Measurements from ENCODE around the gene KRT9. TPM values are rescaled to one million over a fixed set of nuclear protein-coding genes. Genes with fewer than 3 reads are reported as not detected.
"Not testable (repeated sequence)": the region's sequence is repeated elsewhere in the genome, so short reads cannot be mapped to it uniquely, and the experiment has no call there.

Gene KRT9
- total RNA-seq, 1 experiment from 2014 or later = not detected

- H3K27me3 ChIP-seq (replicated peaks) = no peaks in the 10 kb centered on the region
- no peaks in the 10 kb centered on the region for H3K36me3 ChIP-seq
- H3K4me3 ChIP-seq = no peak overlapping the region
- H3K9me3 ChIP-seq (replicated peaks) = no peaks in the 10 kb centered on the region
- DNase-seq (ENCODE audit: low read depth in 1 of 2, low spot score in 2 of 2) = no peak
- peaks cover 17% of the 10 kb centered on the region for H3K4me1 ChIP-seq (replicated peaks)
- H3K27ac ChIP-seq = no peak overlapping the region
These were observed 41.6 kb upstream of the KRT9 start for GRCh38 chr17:41613277-41614082.

- not testable (repeated sequence) for H3K9me3 ChIP-seq (replicated peaks); H3K27ac ChIP-seq; H3K36me3 ChIP-seq; H3K4me3 ChIP-seq; H3K27me3 ChIP-seq (replicated peaks)
- H3K4me1 ChIP-seq (replicated peaks) = peaks cover 12% of the 10 kb centered on the region
- peak; percentile 57 to 74 for DNase-seq (ENCODE audit: low read depth in 1 of 2, low spot score in 2 of 2)
These were observed 40.7 kb upstream of the KRT9 start, which contains the start of gene KRT16 for GRCh38 chr17:41612376-41613160. Gene KRT16, minus strand, starts transcription at chr17:41612767. Its CDS starts 79 bp downstream, at chr17:41612688.

GRCh38 chr17:41610965-41611640 is 39.2 kb upstream of the KRT9 start:
- H3K36me3 ChIP-seq = no peaks in the 10 kb centered on the region
- no peak for DNase-seq (ENCODE audit: low read depth in 1 of 2, low spot score in 2 of 2)
- H3K27me3 ChIP-seq (replicated peaks) = no peaks in the 10 kb centered on the region
- no peak overlapping the region for H3K27ac ChIP-seq
- no peak overlapping the region for H3K4me3 ChIP-seq
- peaks cover 12% of the 10 kb centered on the region for H3K4me1 ChIP-seq (replicated peaks)
- H3K9me3 ChIP-seq (replicated peaks) = no peaks in the 10 kb centered on the region

- H3K9me3 ChIP-seq (replicated peaks); H3K4me3 ChIP-seq; H3K27me3 ChIP-seq (replicated peaks); DNase-seq (ENCODE audit: low read depth in 1 of 2, low spot score in 2 of 2); H3K27ac ChIP-seq; H3K36me3 ChIP-seq: not testable (repeated sequence)
- peaks cover 12% of the 10 kb centered on the region for H3K4me1 ChIP-seq (replicated peaks)
These were observed 38.2 kb upstream of the KRT9 start for GRCh38 chr17:41610061-41610517.

- not testable (repeated sequence) for DNase-seq (ENCODE audit: low read depth in 1 of 2, low spot score in 2 of 2); H3K4me3 ChIP-seq; H3K9me3 ChIP-seq (replicated peaks); H3K27ac ChIP-seq; H3K4me1 ChIP-seq (replicated peaks); H3K27me3 ChIP-seq (replicated peaks); H3K36me3 ChIP-seq
These were observed 35.1 kb upstream of the KRT9 start for GRCh38 chr17:41606930-41607329.

GRCh38 chr17:41602524-41602923 is 30.7 kb upstream of the KRT9 start:
- Histone ChIP-seq H3K36me3 (no peaks in the 10 kb centered on the region), H3K27ac (no peak overlapping the region), H3K27me3 (replicated peaks) (no peaks in the 10 kb centered on the region), H3K4me3 (no peak overlapping the region), H3K4me1 (replicated peaks) (peaks cover 8% of the 10 kb centered on the region; the same call in 1 of the 2 replicates), H3K9me3 (replicated peaks) (no peaks in the 10 kb centered on the region)
- peak in 1 of 2 experiments; percentile 28 for DNase-seq (ENCODE audit: low read depth in 1 of 2, low spot score in 2 of 2)

GRCh38 chr17:41600318-41600717 is 28.5 kb upstream of the KRT9 start:
- Histone ChIP-seq H3K4me3 (no peak overlapping the region), H3K36me3 (no peaks in the 10 kb centered on the region), H3K27me3 (replicated peaks) (no peaks in the 10 kb centered on the region), H3K9me3 (replicated peaks) (no peaks in the 10 kb centered on the region), H3K27ac (no peak overlapping the region), H3K4me1 (replicated peaks) (peaks cover 8% of the 10 kb centered on the region; the same call in 1 of the 2 replicates)
- no peak for DNase-seq (ENCODE audit: low read depth in 1 of 2, low spot score in 2 of 2)

- peaks cover 8% of the 10 kb centered on the region; the same call in 1 of the 2 replicates for H3K4me1 ChIP-seq (replicated peaks)
- no peak overlapping the region for H3K4me3 ChIP-seq
- H3K36me3 ChIP-seq = no peaks in the 10 kb centered on the region
- H3K9me3 ChIP-seq (replicated peaks) = no peaks in the 10 kb centered on the region
- no peaks in the 10 kb centered on the region for H3K27me3 ChIP-seq (replicated peaks)
- DNase-seq (ENCODE audit: low read depth in 1 of 2, low spot score in 2 of 2) = no peak
- no peak overlapping the region for H3K27ac ChIP-seq
These were observed 27.8 kb upstream of the KRT9 start for GRCh38 chr17:41599680-41600079.

- H3K27me3 ChIP-seq (replicated peaks) = no peaks in the 10 kb centered on the region
- no peak for DNase-seq (ENCODE audit: low read depth in 1 of 2, low spot score in 2 of 2)
- H3K4me3 ChIP-seq = no peak overlapping the region
- no peaks in the 10 kb centered on the region for H3K4me1 ChIP-seq (replicated peaks)
- H3K36me3 ChIP-seq = no peaks in the 10 kb centered on the region
- H3K9me3 ChIP-seq (replicated peaks) = no peaks in the 10 kb centered on the region
- H3K27ac ChIP-seq = no peak overlapping the region
These were observed 23.7 kb upstream of the KRT9 start for GRCh38 chr17:41595585-41595984.

- Histone ChIP-seq H3K4me1 (replicated peaks) (no peaks in the 10 kb centered on the region), H3K36me3 (no peaks in the 10 kb centered on the region), H3K27me3 (replicated peaks) (no peaks in the 10 kb centered on the region), H3K9me3 (replicated peaks) (no peaks in the 10 kb centered on the region), H3K27ac (no peak overlapping the region), H3K4me3 (no peak overlapping the region)
- DNase-seq (ENCODE audit: low read depth in 1 of 2, low spot score in 2 of 2) = no peak
These were observed 22.6 kb upstream of the KRT9 start for GRCh38 chr17:41594363-41594915.

- H3K36me3 ChIP-seq = no peaks in the 10 kb centered on the region
- H3K27me3 ChIP-seq (replicated peaks) = no peaks in the 10 kb centered on the region
- H3K4me3 ChIP-seq = no peak overlapping the region
- H3K4me1 ChIP-seq (replicated peaks) = no peaks in the 10 kb centered on the region
- no peak for DNase-seq (ENCODE audit: low read depth in 1 of 2, low spot score in 2 of 2)
- H3K9me3 ChIP-seq (replicated peaks) = no peaks in the 10 kb centered on the region
- no peak overlapping the region for H3K27ac ChIP-seq
These were observed 21.6 kb upstream of the KRT9 start for GRCh38 chr17:41593306-41593981.

- Histone ChIP-seq H3K36me3 (no peaks in the 10 kb centered on the region), H3K4me1 (replicated peaks) (no peaks in the 10 kb centered on the region), H3K27ac (no peak overlapping the region), H3K4me3 (no peak overlapping the region), H3K27me3 (replicated peaks) (no peaks in the 10 kb centered on the region), H3K9me3 (replicated peaks) (no peaks in the 10 kb centered on the region)
- DNase-seq (ENCODE audit: low read depth in 1 of 2, low spot score in 2 of 2) = no peak
These were observed 20.9 kb upstream of the KRT9 start for GRCh38 chr17:41592601-41593305.

Measured in SJSA1 (cell line).